HEK293 (cell line): Measurements from ENCODE around the gene BACE1-AS.

Source experiments
- MEIS1 ChIP-seq: sonication (generic); formaldehyde crosslinking; IDR thresholded peaks from 2 replicates; pipeline ENCODE4 v1.8.1; 2022; ENCODE audit warnings: missing genetic modification reagents, mild to moderate bottlenecking, borderline replicate concordance
- ZFHX2 ChIP-seq: fragments of 450-650 bp; formaldehyde crosslinking; conservative IDR thresholded peaks from 2 replicates; pipeline ENCODE4 v1.5.1; 2016; ENCODE audit warnings: missing biosample characterization, missing genetic modification characterization
- ZNF626 ChIP-seq: fragments of 450-650 bp; sonication (Bioruptor Pico); formaldehyde crosslinking; IDR thresholded peaks from 2 replicates; pipeline ENCODE4 v1.5.1; 2018; ENCODE audit warnings: missing biosample characterization, missing genetic modification characterization, inconsistent platforms
- TF ChIP-seq, protein P1 (sequence below): fragments of 450-650 bp; formaldehyde crosslinking; IDR thresholded peaks from 2 replicates; pipeline ENCODE4 v1.5.1; 2016; ENCODE audit warnings: missing biosample characterization, missing genetic modification characterization

DNA sequence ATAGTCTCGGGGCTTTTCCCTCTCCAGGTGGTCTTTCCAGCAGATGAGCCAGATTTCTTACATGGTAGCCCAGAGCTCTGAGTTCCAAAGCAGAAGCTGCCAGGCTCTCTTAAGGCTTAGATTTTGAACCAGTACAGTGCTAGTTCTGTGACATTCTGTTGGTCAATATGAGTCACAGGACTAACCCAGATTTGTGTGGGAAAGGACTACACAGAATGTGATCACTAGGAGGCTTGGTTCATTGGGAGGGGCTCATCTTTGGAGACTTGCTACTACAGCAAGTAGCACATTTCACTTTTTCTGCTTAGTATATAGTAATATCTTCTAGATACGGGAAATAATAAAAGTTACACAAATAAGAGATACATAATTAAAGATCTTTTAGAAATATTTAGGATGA, 34.6 kb upstream of the BACE1-AS start:
- TF ChIP-seq ZNF626 (tag by site-specific recombination) (no peak), MEIS1 (CRISPR knock-in tag) (no peak), ZFHX2 (tag by site-specific recombination) (no peak)
- TF ChIP-seq, protein P1, sequence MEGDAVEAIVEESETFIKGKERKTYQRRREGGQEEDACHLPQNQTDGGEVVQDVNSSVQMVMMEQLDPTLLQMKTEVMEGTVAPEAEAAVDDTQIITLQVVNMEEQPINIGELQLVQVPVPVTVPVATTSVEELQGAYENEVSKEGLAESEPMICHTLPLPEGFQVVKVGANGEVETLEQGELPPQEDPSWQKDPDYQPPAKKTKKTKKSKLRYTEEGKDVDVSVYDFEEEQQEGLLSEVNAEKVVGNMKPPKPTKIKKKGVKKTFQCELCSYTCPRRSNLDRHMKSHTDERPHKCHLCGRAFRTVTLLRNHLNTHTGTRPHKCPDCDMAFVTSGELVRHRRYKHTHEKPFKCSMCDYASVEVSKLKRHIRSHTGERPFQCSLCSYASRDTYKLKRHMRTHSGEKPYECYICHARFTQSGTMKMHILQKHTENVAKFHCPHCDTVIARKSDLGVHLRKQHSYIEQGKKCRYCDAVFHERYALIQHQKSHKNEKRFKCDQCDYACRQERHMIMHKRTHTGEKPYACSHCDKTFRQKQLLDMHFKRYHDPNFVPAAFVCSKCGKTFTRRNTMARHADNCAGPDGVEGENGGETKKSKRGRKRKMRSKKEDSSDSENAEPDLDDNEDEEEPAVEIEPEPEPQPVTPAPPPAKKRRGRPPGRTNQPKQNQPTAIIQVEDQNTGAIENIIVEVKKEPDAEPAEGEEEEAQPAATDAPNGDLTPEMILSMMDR = no peak
